ENCODE measurements around the gene TAL1.
A peak's percentile ranks its signal among the peaks of the same experiment; 100 is the strongest.

Gene TAL1

DNA sequence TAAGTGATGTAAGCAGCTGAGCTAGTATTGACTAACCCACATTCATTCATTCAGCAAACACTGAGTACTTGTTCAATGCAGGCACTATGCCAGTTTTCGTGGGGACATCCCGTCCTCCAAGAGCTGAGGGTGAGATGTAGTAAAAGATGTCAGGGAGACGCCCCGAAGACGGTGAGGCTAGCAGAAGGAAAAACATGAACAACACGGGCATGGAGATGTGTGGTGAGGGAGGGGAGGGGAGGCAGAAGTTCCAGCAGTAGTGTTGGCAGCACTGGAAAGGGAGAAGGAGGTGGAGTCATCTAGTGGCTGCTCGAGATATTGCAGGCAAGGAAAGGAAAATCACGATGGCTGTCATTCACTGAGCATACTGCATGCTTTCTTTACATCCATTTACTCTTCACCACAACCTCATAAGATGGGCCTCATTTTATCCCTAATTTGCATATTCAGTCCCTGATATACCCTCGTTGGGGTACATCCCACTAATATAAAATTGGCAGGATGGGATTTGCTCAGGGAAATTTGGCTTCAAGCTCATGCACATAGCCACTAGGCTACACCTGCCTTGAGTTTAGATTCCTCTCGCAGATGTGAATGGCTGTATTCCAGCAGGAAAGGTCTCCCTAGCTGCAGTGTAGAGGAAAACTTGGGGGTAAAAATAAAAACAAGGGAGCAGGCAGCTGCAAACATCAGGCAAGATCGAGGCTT lies 56.6 kb downstream of the TAL1 start:
- DNase-seq, result peak; percentile 69
- no peak overlapping the region for H3K4me3 Mint-ChIP-seq
- TF ChIP-seq, protein P1, sequence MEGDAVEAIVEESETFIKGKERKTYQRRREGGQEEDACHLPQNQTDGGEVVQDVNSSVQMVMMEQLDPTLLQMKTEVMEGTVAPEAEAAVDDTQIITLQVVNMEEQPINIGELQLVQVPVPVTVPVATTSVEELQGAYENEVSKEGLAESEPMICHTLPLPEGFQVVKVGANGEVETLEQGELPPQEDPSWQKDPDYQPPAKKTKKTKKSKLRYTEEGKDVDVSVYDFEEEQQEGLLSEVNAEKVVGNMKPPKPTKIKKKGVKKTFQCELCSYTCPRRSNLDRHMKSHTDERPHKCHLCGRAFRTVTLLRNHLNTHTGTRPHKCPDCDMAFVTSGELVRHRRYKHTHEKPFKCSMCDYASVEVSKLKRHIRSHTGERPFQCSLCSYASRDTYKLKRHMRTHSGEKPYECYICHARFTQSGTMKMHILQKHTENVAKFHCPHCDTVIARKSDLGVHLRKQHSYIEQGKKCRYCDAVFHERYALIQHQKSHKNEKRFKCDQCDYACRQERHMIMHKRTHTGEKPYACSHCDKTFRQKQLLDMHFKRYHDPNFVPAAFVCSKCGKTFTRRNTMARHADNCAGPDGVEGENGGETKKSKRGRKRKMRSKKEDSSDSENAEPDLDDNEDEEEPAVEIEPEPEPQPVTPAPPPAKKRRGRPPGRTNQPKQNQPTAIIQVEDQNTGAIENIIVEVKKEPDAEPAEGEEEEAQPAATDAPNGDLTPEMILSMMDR (IDR thresholded peaks at IDR 0.05), result peak; percentile 98
- no peak overlapping the region for H3K27ac Mint-ChIP-seq
- peaks cover 30% of the 10 kb centered on the region for H3K27me3 Mint-ChIP-seq (ENCODE audit: low read depth, poor library complexity)
- H3K36me3 Mint-ChIP-seq (ENCODE audit: low read depth), result no peaks in the 10 kb centered on the region
- H3K9me3 Mint-ChIP-seq, result peaks cover 4% of the 10 kb centered on the region
- H3K4me1 Mint-ChIP-seq, result peaks cover 15% of the 10 kb centered on the region

DNA sequence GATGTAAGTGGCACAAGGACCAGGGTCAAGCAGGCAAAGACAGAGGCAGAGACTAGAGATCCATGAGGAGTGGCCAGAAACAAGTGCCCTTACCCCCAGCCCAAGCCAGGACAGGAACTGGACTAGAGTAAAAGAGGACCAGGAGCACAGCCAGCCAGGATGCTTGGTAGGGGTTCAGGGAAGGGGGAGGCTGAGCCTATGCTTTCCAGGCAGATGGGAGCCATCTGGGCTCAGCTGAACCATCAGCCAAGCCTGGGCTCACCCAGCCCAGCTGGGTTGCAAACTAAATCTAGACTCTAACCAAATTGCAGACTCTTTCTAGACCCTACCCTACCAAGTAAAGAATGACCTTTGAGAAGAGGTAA lies 57.4 kb downstream of the TAL1 start:
- Mint-ChIP-seq H3K9me3 (peaks cover 6% of the 10 kb centered on the region), H3K4me3 (no peak overlapping the region), H3K4me1 (peaks cover 11% of the 10 kb centered on the region), H3K27me3 (ENCODE audit: low read depth, poor library complexity) (peaks cover 25% of the 10 kb centered on the region), H3K27ac (no peak overlapping the region), H3K36me3 (ENCODE audit: low read depth) (no peaks in the 10 kb centered on the region)
- DNase-seq, result no peak
- TF ChIP-seq, protein P1 (IDR thresholded peaks at IDR 0.05), result no peak

DNA sequence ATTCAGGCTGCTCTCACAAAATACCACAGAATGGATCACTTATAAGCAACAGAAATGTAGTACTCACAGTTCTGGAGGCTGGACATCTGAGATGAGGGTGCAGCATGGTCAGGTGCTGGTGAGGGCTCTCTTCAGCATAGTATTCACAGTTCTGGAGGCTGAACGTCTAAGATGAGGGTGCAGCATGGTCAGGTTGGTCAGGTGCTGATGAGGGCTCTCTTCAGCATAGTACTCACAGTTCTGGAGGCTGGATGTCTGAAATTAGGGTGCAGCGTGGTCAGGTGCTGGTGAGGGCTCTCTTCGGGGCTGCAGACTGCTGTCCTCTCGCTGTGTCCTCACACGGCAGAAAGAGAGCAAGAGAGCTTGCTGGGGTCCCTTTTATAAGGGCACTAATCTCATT lies 59.2 kb downstream of the TAL1 start:
- Mint-ChIP-seq H3K9me3 (peaks cover 21% of the 10 kb centered on the region), H3K36me3 (ENCODE audit: low read depth) (no peaks in the 10 kb centered on the region), H3K4me3 (no peak overlapping the region)

More for the DNA sequence above, 59.2 kb downstream of the TAL1 start:
- Mint-ChIP-seq H3K4me1 (no peaks in the 10 kb centered on the region), H3K27ac (no peak overlapping the region), H3K27me3 (ENCODE audit: low read depth, poor library complexity) (peaks cover 29% of the 10 kb centered on the region)
- no peak for DNase-seq
- TF ChIP-seq, protein P1 (IDR thresholded peaks at IDR 0.05), result no peak

Measured in nephron progenitor cell (in vitro differentiated cells).